AG04450 (cell line): ENCODE results near the gene MTTP. TPM values are rescaled to one million over a fixed set of nuclear protein-coding genes. Genes with fewer than 3 reads are reported as not detected.

Source experiments
- CTCF ChIA-PET: fragments of 300-600, 350-600 bp; formaldehyde crosslinking; extraction: SDS; loops from one replicate; lab custom pipeline; 2022; ENCODE audit warnings: antibody characterized with exemption, inconsistent platforms; lab: Charles Lee
- POLR2A ChIA-PET: fragments of 350-600 bp; formaldehyde crosslinking; extraction: SDS; loops from one replicate; lab custom pipeline; 2021; ENCODE audit warnings: antibody characterized with exemption, inconsistent platforms; lab: Yijun Ruan, JAX
- DNase-seq: peaks from one replicate; pipeline ENCODE4 v3.0.0-alpha.2; 2011; ENCODE audit warnings: low read depth, low spot score
- H3K27ac ChIP-seq: one replicate; pipeline ENCODE4 v1.5.1; 2012; ENCODE audit warnings: low read depth, low read length, control low read depth
- H3K27me3 ChIP-seq: one replicate; pipeline ENCODE4 v1.6.0; 2012; ENCODE audit warnings: low read length; ENCODE audit not compliant: control insufficient read depth, insufficient read depth
- H3K4me3 ChIP-seq: 2 replicates; pipeline ENCODE4 v1.5.1; 2011; ENCODE audit warnings: mild to moderate bottlenecking, low read depth, low read length, control low read depth
- H3K9me3 ChIP-seq: 2 replicates; pipeline ENCODE4 v1.5.1; 2012; ENCODE audit warnings: low read length; ENCODE audit not compliant: control insufficient read depth, insufficient read depth
- CTCF ChIP-seq: IDR thresholded peaks from 2 replicates; pipeline ENCODE4 v1.5.1; 2011; ENCODE audit warnings: low read depth, low read length, control low read depth, inconsistent platforms
- polyA plus RNA-seq: library from polyadenylated mRNA; depleted of rRNA; stranded (reverse); fragments of >200 nt; gene quantifications from 2 replicates; pipeline ENCODE4 v1.2.3, GENCODE V29; 2011

The MTTP gene
- polyA plus RNA-seq, 1 experiment: 0.02 TPM

- CTCF ChIA-PET: no interaction called here
- H3K9me3 ChIP-seq: no peaks in the 10 kb centered on the region
- no peak overlapping the region for H3K27ac ChIP-seq
- H3K4me3 ChIP-seq: no peak overlapping the region
- no peaks in the 10 kb centered on the region for H3K27me3 ChIP-seq
- DNase-seq: no peak
- POLR2A ChIA-PET: no interaction called here
- no peak for TF ChIP-seq CTCF
Measured at GRCh38 chr4:99606716-99607115, 32.1 kb downstream of the MTTP start.

GRCh38 chr4:99608417-99608816 lies 33.8 kb downstream of the MTTP start:
- CTCF ChIA-PET: no interaction called here
- Histone ChIP-seq H3K27me3 (no peaks in the 10 kb centered on the region), H3K4me3 (no peak overlapping the region), H3K27ac (no peak overlapping the region), H3K9me3 (no peaks in the 10 kb centered on the region)
- POLR2A ChIA-PET: no interaction called here
- TF ChIP-seq CTCF: no peak
- no peak for DNase-seq

- H3K27ac ChIP-seq: no peak overlapping the region
- no peak for DNase-seq
- POLR2A ChIA-PET: no interaction called here
- CTCF ChIA-PET: no interaction called here
- no peaks in the 10 kb centered on the region for H3K9me3 ChIP-seq
- no peak overlapping the region for H3K4me3 ChIP-seq
- TF ChIP-seq CTCF: no peak
- H3K27me3 ChIP-seq: no peaks in the 10 kb centered on the region
Measured at GRCh38 chr4:99610605-99611175, 36.1 kb downstream of the MTTP start.

- POLR2A ChIA-PET: no interaction called here
- Histone ChIP-seq H3K9me3 (no peaks in the 10 kb centered on the region), H3K27me3 (no peaks in the 10 kb centered on the region), H3K4me3 (no peak overlapping the region), H3K27ac (no peak overlapping the region)
- CTCF ChIA-PET: no interaction called here
- no peak for DNase-seq
- TF ChIP-seq CTCF: no peak
Measured at GRCh38 chr4:99612281-99612680, 37.7 kb downstream of the MTTP start.

GRCh38 chr4:99612704-99613103 lies 38.1 kb downstream of the MTTP start:
- no peaks in the 10 kb centered on the region for H3K27me3 ChIP-seq
- ChIA-PET POLR2A (no interaction called here), CTCF (no interaction called here)
- no peaks in the 10 kb centered on the region for H3K9me3 ChIP-seq
- no peak overlapping the region for H3K4me3 ChIP-seq
- no peak overlapping the region for H3K27ac ChIP-seq
- no peak for TF ChIP-seq CTCF
- DNase-seq: no peak
